Breast epithelium (tissue), 4 donors: ENCODE results near the gene TCERG1L. TPM values are rescaled to one million over a fixed set of nuclear protein-coding genes. Genes with fewer than 3 reads are reported as not detected.

Experiments used
- DNase-seq, 2 donors: peaks; one replicate each; pipeline ENCODE4 v3.0.0-alpha.2; 2019; ENCODE audit warnings: low spot score in 2 of 2
- H3K27ac ChIP-seq, 2 donors: fragments of 200-600 bp; sonication (generic) in 1 of 2; one replicate each; pipeline ENCODE4 v1.5.1; 2016 to 2019; ENCODE audit warnings: mild to moderate bottlenecking in 1 of 2
- H3K27me3 ChIP-seq, 2 donors: fragments of 200-600 bp; sonication (generic) in 1 of 2; one replicate each; pipeline versions ENCODE4 v1.5.1 to v1.6.0; 2017 to 2019; ENCODE audit warnings: control low read depth in 1 of 2, mild to moderate bottlenecking in 1 of 2
- H3K36me3 ChIP-seq: fragments of 200-600 bp; one replicate; pipeline ENCODE4 v1.5.1; 2019
- H3K4me1 ChIP-seq, 2 donors: fragments of 200-600 bp; sonication (generic); one replicate each; pipeline ENCODE4 v1.5.1; 2016 to 2019; ENCODE audit warnings: control low read depth in 1 of 2
- H3K4me3 ChIP-seq, 3 donors: fragments of 200-600 bp; sonication (generic); 1 replicate in 2 of 3; 2 replicates in 1 of 3; pipeline ENCODE4 v1.5.1; 2016 to 2019; ENCODE audit warnings: mild to moderate bottlenecking in 3 of 3, moderate library complexity in 2 of 3
- H3K9me3 ChIP-seq, 2 donors: fragments of 200-600 bp; sonication (generic) in 1 of 2; one replicate each; pipeline ENCODE4 v1.5.1; 2016 to 2019; ENCODE audit warnings: control low read depth in 1 of 2
- CTCF ChIP-seq, 3 donors: fragments of 450-650 bp; IDR thresholded peaks; one replicate each; pipeline ENCODE4 v1.5.1; 2016 to 2017; ENCODE audit warnings: antibody characterized with exemption in 3 of 3, mild to moderate bottlenecking in 3 of 3, moderate library complexity in 3 of 3
- POLR2A ChIP-seq: fragments of 450-650 bp; IDR thresholded peaks from one replicate; pipeline ENCODE4 v1.6.1; 2016; ENCODE audit warnings: antibody characterized with exemption, mild to moderate bottlenecking, moderate library complexity
- POLR2AphosphoS5 ChIP-seq, 3 donors: sonication (generic); formaldehyde crosslinking; IDR thresholded peaks; one replicate each; pipeline ENCODE4 v1.6.1; 2017; ENCODE audit warnings: antibody characterized with exemption in 3 of 3
- intact Hi-C: fragments of 100-400 bp; cut with DNase I; formaldehyde crosslinking; loops from one replicate; pipeline ENCODE4 v1.15.1; 2023; ENCODE audit warnings: low total_unique reads
- total RNA-seq, 3 donors: library from RNA; depleted of rRNA; stranded (reverse); fragments of >200 nt; gene quantifications; one replicate each; pipeline ENCODE4 v1.1.0, GENCODE V29; 2016

The TCERG1L gene
- total RNA-seq, 3 donors from 2014 or later: under 0.01 to 0.88 TPM; not detected in 1

- no peaks in the 10 kb centered on the region for H3K9me3 ChIP-seq
- no peak for DNase-seq
- intact Hi-C loops: loop anchor here (5.0 kb wide), 1 partner anchor 1491 kb away; no protein-coding TSS in a partner anchor
- H3K4me1 ChIP-seq: no peaks in the 10 kb centered on the region
- H3K27me3 ChIP-seq: peaks cover 0 to 50% of the 10 kb centered on the region in 2 donors
- H3K27ac ChIP-seq: no peak overlapping the region
- H3K4me3 ChIP-seq: no peak overlapping the region
- TF ChIP-seq POLR2AphosphoS5 (IDR thresholded peaks at IDR 0.05) (no peak), POLR2A (no peak), CTCF (IDR thresholded peaks at IDR 0.05) (no peak)
- H3K36me3 ChIP-seq: no peaks in the 10 kb centered on the region
These were observed 63.6 kb downstream of the TCERG1L start for GRCh38 chr10:131247873-131248272.

GRCh38 chr10:131246775-131247174 is 64.7 kb downstream of the TCERG1L start:
- TF ChIP-seq POLR2AphosphoS5 (IDR thresholded peaks at IDR 0.05) (no peak), POLR2A (no peak), CTCF (IDR thresholded peaks at IDR 0.05) (no peak)
- intact Hi-C loops: loop anchor here (5.0 kb wide), 1 partner anchor 1489 kb away; no protein-coding TSS in a partner anchor
- no peak overlapping the region for H3K4me3 ChIP-seq

GRCh38 chr10:131246089-131246488 is 65.4 kb downstream of the TCERG1L start:
- Histone ChIP-seq H3K36me3 (no peaks in the 10 kb centered on the region), H3K9me3 (no peaks in the 10 kb centered on the region), H3K27ac (no peak overlapping the region), H3K4me3 (no peak overlapping the region), H3K4me1 (no peaks in the 10 kb centered on the region), H3K27me3 (peaks cover 0 to 39% of the 10 kb centered on the region in 2 donors)
- no peak for DNase-seq
- TF ChIP-seq POLR2A (no peak), POLR2AphosphoS5 (IDR thresholded peaks at IDR 0.05) (no peak), CTCF (IDR thresholded peaks at IDR 0.05) (no peak)
- intact Hi-C loops: loop anchor here (5.0 kb wide), 1 partner anchor 1489 kb away; no protein-coding TSS in a partner anchor

More at GRCh38 chr10:131246775-131247174, 64.7 kb downstream of the TCERG1L start:
- Histone ChIP-seq H3K27me3 (peaks cover 0 to 42% of the 10 kb centered on the region in 2 donors), H3K4me1 (no peaks in the 10 kb centered on the region), H3K9me3 (no peaks in the 10 kb centered on the region), H3K27ac (no peak overlapping the region), H3K36me3 (no peaks in the 10 kb centered on the region)
- no peak for DNase-seq

- no peak for DNase-seq
- no peak for TF ChIP-seq POLR2AphosphoS5 (IDR thresholded peaks at IDR 0.05)
- no peak for TF ChIP-seq CTCF (IDR thresholded peaks at IDR 0.05)
- no peak for TF ChIP-seq POLR2A
- H3K27me3 ChIP-seq: peaks cover 0 to 38% of the 10 kb centered on the region in 2 donors
- intact Hi-C loops: loop anchor here (5.0 kb wide), 1 partner anchor 1488 kb away; no protein-coding TSS in a partner anchor
- H3K27ac ChIP-seq: no peak overlapping the region
- no peak overlapping the region for H3K4me3 ChIP-seq
- no peaks in the 10 kb centered on the region for H3K4me1 ChIP-seq
- no peaks in the 10 kb centered on the region for H3K36me3 ChIP-seq
- no peaks in the 10 kb centered on the region for H3K9me3 ChIP-seq
These were observed 66.0 kb downstream of the TCERG1L start for GRCh38 chr10:131245475-131246059.

GRCh38 chr10:131244836-131245235 is 66.7 kb downstream of the TCERG1L start:
- Histone ChIP-seq H3K4me1 (no peaks in the 10 kb centered on the region), H3K4me3 (no peak overlapping the region), H3K9me3 (no peaks in the 10 kb centered on the region), H3K27ac (no peak overlapping the region), H3K27me3 (peaks cover 0 to 38% of the 10 kb centered on the region in 2 donors), H3K36me3 (no peaks in the 10 kb centered on the region)
- intact Hi-C loops: loop anchor here (5.0 kb wide), 1 partner anchor 1488 kb away; no protein-coding TSS in a partner anchor
- TF ChIP-seq CTCF (IDR thresholded peaks at IDR 0.05) (no peak), POLR2AphosphoS5 (IDR thresholded peaks at IDR 0.05) (no peak), POLR2A (no peak)
- no peak for DNase-seq
